MM.1S (cell line): ENCODE measurements around the gene CCDC85C.

Source experiments
- DNase-seq: peaks from one replicate; pipeline ENCODE4 v3.0.0-alpha.2; 2015
- H2AFZ ChIP-seq: fragments of 300-600 bp; sonication (generic); 2 replicates; pipeline ENCODE4 v1.6.0; 2016; ENCODE audit warnings: antibody characterized with exemption, low read length
- H3F3A ChIP-seq: fragments of 300-600 bp; sonication (generic); 2 replicates; pipeline ENCODE4 v1.6.1; 2016; ENCODE audit warnings: mild to moderate bottlenecking, antibody characterized with exemption, low read length, moderate library complexity, mixed read lengths; ENCODE audit not compliant: insufficient read depth
- H3K27ac ChIP-seq: fragments of 300-600 bp; sonication (generic); 2 replicates; pipeline ENCODE4 v1.5.1; 2016; ENCODE audit warnings: mild to moderate bottlenecking, low read length
- H3K27me3 ChIP-seq: fragments of 300-600 bp; sonication (generic); replicated peaks from 2 replicates; pipeline ENCODE4 v1.6.0; 2016; ENCODE audit warnings: low read length; ENCODE audit not compliant: insufficient read depth
- H3K36me3 ChIP-seq: fragments of 300-600 bp; sonication (generic); replicated peaks from 2 replicates; pipeline ENCODE4 v1.6.1; 2016; ENCODE audit warnings: mild to moderate bottlenecking, low read length, mixed read lengths; ENCODE audit not compliant: insufficient read depth
- H3K4me1 ChIP-seq: fragments of 300-600 bp; sonication (generic); 2 replicates; pipeline ENCODE4 v1.6.1; 2016; ENCODE audit warnings: low read length, mixed read lengths
- H3K4me2 ChIP-seq: fragments of 300-600 bp; sonication (generic); 2 replicates; pipeline ENCODE4 v1.6.0; 2016; ENCODE audit warnings: low read depth, low read length
- H3K4me3 ChIP-seq: fragments of 300-600 bp; sonication (generic); 2 replicates; pipeline ENCODE4 v1.5.1; 2016; ENCODE audit warnings: low read length, mixed read lengths
- H3K79me2 ChIP-seq: fragments of 300-600 bp; sonication (generic); 2 replicates; pipeline ENCODE4 v1.6.1; 2016; ENCODE audit warnings: mixed run types, low read length, mixed read lengths
- H3K9ac ChIP-seq: fragments of 300-600 bp; sonication (generic); 2 replicates; pipeline ENCODE4 v1.6.1; 2016; ENCODE audit warnings: low read length, mixed read lengths
- H3K9me2 ChIP-seq: fragments of 300-600 bp; sonication (generic); replicated peaks from 2 replicates; pipeline ENCODE4 v1.6.1; 2016; ENCODE audit warnings: mild to moderate bottlenecking, low read length, mixed read lengths; ENCODE audit not compliant: insufficient read depth
- H3K9me3 ChIP-seq: fragments of 300-600 bp; sonication (generic); replicated peaks from 2 replicates; pipeline ENCODE4 v1.6.1; 2016; ENCODE audit warnings: mild to moderate bottlenecking, low read length, mixed read lengths; ENCODE audit not compliant: insufficient read depth
- H4K20me1 ChIP-seq: fragments of 300-600 bp; sonication (generic); 2 replicates; pipeline ENCODE4 v1.6.1; 2016; ENCODE audit warnings: mild to moderate bottlenecking, low read length, moderate library complexity, mixed read lengths; ENCODE audit not compliant: insufficient read depth
- EZH2 ChIP-seq: fragments of 300-600 bp; sonication (generic); optimal IDR thresholded peaks from 2 replicates; pipeline ENCODE3; 2017; ENCODE audit warnings: low read depth, mild to moderate bottlenecking, antibody characterized with exemption, low read length, mixed read lengths
- EZH2phosphoT487 ChIP-seq: fragments of 300-600 bp; sonication (generic); IDR thresholded peaks from 2 replicates; pipeline ENCODE4 v1.6.1; 2018; ENCODE audit warnings: antibody characterized with exemption, low read length
- TF ChIP-seq, protein P1 (sequence below): fragments of 300-600 bp; sonication (generic); IDR thresholded peaks from 2 replicates; pipeline ENCODE4 v1.5.1; 2016; ENCODE audit warnings: antibody characterized with exemption, low read length, mixed read lengths

Gene CCDC85C

DNA sequence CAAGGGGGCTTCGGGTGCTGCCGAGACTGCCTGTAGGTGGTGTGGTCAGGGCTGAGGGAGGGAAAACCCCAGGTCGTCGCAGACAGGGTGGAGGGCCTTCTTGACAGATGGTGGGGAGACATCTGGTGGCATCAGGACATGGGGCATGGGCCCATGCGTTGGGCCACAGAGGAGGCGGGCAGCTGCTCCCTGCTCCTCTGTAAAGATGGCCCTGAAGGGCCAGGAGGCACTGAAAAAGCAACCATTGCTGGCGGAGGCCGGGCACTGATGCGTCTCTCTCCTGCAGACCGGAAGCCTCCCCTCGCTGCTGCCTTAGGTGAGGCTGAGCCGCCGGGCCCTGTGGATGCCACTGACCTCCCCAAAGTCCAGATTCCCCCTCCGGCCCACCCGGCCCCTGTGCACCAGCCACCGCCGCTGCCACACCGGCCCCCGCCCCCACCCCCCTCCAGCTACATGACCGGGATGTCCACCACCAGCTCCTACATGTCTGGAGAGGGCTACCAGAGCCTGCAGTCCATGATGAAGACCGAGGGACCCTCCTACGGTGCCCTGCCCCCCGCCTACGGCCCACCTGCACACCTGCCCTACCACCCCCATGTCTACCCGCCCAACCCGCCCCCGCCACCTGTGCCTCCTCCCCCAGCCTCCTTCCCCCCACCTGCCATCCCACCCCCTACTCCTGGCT, 94.0 kb downstream of the CCDC85C start:
- no peak for DNase-seq
- Histone ChIP-seq H3K9me3 (no peaks in the 10 kb centered on the region), H3K4me3 (no peak overlapping the region), H3K9ac (no peak overlapping the region), H3K4me2 (no peak overlapping the region), H3K4me1 (no peaks in the 10 kb centered on the region), H3K79me2 (no peaks in the 10 kb centered on the region), H3K36me3 (no peaks in the 10 kb centered on the region), H2AFZ (no peak overlapping the region), H3K9me2 (no peaks in the 10 kb centered on the region), H3F3A (no peaks in the 10 kb centered on the region), H3K27me3 (no peaks in the 10 kb centered on the region), H4K20me1 (no peaks in the 10 kb centered on the region), H3K27ac (no peak overlapping the region)
- TF ChIP-seq EZH2phosphoT487 (no peak), EZH2 (no peak)
- TF ChIP-seq, protein P1, sequence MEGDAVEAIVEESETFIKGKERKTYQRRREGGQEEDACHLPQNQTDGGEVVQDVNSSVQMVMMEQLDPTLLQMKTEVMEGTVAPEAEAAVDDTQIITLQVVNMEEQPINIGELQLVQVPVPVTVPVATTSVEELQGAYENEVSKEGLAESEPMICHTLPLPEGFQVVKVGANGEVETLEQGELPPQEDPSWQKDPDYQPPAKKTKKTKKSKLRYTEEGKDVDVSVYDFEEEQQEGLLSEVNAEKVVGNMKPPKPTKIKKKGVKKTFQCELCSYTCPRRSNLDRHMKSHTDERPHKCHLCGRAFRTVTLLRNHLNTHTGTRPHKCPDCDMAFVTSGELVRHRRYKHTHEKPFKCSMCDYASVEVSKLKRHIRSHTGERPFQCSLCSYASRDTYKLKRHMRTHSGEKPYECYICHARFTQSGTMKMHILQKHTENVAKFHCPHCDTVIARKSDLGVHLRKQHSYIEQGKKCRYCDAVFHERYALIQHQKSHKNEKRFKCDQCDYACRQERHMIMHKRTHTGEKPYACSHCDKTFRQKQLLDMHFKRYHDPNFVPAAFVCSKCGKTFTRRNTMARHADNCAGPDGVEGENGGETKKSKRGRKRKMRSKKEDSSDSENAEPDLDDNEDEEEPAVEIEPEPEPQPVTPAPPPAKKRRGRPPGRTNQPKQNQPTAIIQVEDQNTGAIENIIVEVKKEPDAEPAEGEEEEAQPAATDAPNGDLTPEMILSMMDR = no peak

DNA sequence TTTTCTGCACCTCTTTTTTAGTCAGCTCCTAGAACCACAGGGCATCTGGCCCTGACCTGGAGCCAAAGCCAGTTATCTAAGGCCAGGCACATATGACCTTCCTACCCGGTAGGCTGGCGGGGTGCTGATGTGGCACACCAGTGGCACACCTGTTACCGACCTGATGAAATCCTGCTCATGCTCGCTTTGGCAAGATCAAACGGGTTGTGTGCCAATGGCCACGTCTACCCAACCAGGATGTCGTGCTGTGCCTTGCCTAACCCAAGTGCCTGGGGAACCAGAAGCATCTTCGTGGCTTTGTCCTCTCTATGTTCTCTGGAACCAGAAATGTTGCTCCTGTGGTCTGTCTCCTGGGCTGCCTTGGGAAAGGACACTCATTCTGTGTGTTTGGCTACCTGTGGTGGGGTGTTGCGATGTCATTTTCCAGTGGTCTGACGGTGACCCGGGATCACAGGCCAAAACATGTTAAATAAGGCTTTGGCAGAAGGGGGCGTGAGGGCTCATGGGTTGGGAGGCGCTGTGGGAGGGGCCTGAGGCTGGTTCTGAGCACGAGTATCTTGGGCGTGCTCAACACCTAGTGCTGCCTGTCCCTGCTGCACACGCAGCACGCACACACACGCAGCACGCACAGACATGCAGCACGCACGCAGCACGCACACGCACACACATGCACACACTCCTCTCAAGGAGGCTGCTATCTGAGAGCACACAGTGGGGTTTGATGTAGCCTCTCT, 94.9 kb downstream of the CCDC85C start:
- no peaks in the 10 kb centered on the region for H3F3A ChIP-seq
- no peaks in the 10 kb centered on the region for H3K27me3 ChIP-seq
- H2AFZ ChIP-seq = no peak overlapping the region
- no peak for DNase-seq
- no peaks in the 10 kb centered on the region for H3K4me1 ChIP-seq
- no peaks in the 10 kb centered on the region for H3K9me3 ChIP-seq
- TF ChIP-seq, protein P1 = no peak
- TF ChIP-seq EZH2 = no peak
- no peak for TF ChIP-seq EZH2phosphoT487
- H4K20me1 ChIP-seq = no peaks in the 10 kb centered on the region
- no peaks in the 10 kb centered on the region for H3K79me2 ChIP-seq
- no peaks in the 10 kb centered on the region for H3K9me2 ChIP-seq
- no peak overlapping the region for H3K4me2 ChIP-seq
- no peak overlapping the region for H3K27ac ChIP-seq
- no peaks in the 10 kb centered on the region for H3K36me3 ChIP-seq
- H3K9ac ChIP-seq = no peak overlapping the region
- no peak overlapping the region for H3K4me3 ChIP-seq

DNA sequence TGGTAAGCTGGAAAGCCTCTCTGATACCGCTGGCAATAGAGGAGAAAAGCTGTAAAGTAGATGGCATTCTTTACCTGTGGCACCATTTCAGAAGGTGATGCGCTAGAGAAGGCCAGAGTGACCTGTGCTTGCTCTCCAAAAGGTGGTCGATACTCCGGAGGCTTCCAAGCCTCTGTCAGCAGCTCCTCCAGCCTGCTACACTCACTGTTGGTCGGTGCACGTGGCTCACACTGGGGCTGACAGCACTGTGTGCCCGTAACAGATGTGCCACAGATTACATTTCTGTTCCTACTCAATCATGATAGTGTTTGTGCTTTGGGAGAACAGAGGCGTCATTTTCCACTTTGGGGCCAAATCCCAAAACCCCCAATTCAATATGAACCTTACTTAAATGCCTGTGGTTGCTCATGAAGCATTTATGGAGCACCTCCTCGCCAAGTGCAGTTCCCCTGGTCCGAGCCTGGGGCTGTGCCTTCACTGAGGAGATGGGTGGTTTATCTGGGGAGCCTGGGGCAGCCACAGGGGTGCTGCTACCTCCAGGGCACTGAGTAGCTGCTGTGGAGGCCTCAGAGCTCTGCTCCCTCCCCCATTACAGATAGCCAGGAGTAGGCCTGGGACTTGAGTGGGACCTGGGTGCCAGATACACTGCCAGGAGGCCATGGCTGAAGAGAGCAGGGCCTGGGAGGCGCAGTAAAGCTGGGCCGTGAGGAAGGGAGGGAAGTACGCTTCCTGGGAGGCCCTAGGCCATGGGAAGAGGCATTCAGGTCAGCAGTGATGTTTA, 96.0 kb downstream of the CCDC85C start:
- Histone ChIP-seq H3K79me2 (no peaks in the 10 kb centered on the region), H2AFZ (no peak overlapping the region), H3K9me3 (no peaks in the 10 kb centered on the region), H3K9me2 (no peaks in the 10 kb centered on the region), H3K4me1 (no peaks in the 10 kb centered on the region), H4K20me1 (no peaks in the 10 kb centered on the region), H3K27ac (no peak overlapping the region), H3F3A (no peaks in the 10 kb centered on the region), H3K27me3 (no peaks in the 10 kb centered on the region), H3K4me3 (no peak overlapping the region), H3K36me3 (no peaks in the 10 kb centered on the region), H3K9ac (no peak overlapping the region), H3K4me2 (no peak overlapping the region)
- no peak for TF ChIP-seq EZH2phosphoT487
- DNase-seq = no peak
